Type B pancreatic cell (in vitro differentiated cells): ENCODE data around the gene DNAH8. TPM values are rescaled to one million over a fixed set of nuclear protein-coding genes. Genes with fewer than 3 reads are reported as not detected.

Experiments
- DNase-seq: peaks from one replicate; pipeline ENCODE4 v3.0.0; 2021; ENCODE audit warnings: mixed read lengths; ENCODE audit not compliant: unreplicated experiment; ENCODE audit errors: extremely low spot score
- H3K27ac Mint-ChIP-seq: 2 replicates; pipeline ENCODE4 v1.8.0; 2021; ENCODE audit warnings: mild to moderate bottlenecking, mixed read lengths
- H3K27me3 Mint-ChIP-seq: 2 replicates; pipeline ENCODE4 v1.8.0; 2021; ENCODE audit warnings: mixed read lengths
- H3K36me3 Mint-ChIP-seq: 2 replicates; pipeline ENCODE4 v1.8.0; 2021; ENCODE audit warnings: mixed read lengths
- H3K4me1 Mint-ChIP-seq: one replicate; pipeline ENCODE4 v1.8.0; 2021; ENCODE audit warnings: mixed read lengths; ENCODE audit not compliant: unreplicated experiment
- H3K4me3 Mint-ChIP-seq: 2 replicates; pipeline ENCODE4 v1.8.0; 2021; ENCODE audit warnings: mild to moderate bottlenecking, mixed read lengths
- H3K9me3 Mint-ChIP-seq: 2 replicates; pipeline ENCODE4 v1.8.0; 2021; ENCODE audit warnings: mixed read lengths
- CTCF ChIP-seq: fragments of 200-600 bp; sonication (generic); conservative IDR thresholded peaks from 2 replicates; pipeline ENCODE4 v1.5.0; 2021; ENCODE audit warnings: antibody characterized with exemption, mild to moderate bottlenecking
- total RNA-seq: library from RNA; stranded (reverse); gene quantifications from 2 replicates; pipeline ENCODE4 v1.2.1, GENCODE V29; 2021; ENCODE audit warnings: low replicate concordance

The DNAH8 gene
- total RNA-seq, 1 donor from 2014 or later: 0.05 TPM

DNA sequence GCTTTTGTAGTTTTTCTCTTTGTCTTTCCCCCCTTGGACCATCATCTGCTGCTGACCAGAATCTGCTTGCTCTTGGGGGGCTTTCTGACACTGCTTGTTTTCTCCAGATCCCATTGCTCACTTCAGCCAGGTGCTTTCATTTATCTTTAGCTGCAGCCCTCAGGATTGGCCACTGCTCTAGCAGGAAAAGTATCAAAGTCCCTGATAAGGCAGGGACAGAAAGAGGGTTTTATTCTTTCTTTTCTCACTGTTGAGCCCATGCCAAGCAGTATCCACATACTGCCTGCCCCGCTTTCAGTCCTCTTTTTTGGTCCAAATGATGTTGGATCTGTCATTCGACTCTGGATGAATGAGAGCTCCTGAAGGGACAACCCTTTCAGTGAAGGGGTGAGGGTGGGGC lies 141.4 kb downstream of the DNAH8 start:
- no peak for DNase-seq
- no peak overlapping the region for H3K4me3 Mint-ChIP-seq
- no peak overlapping the region for H3K27ac Mint-ChIP-seq
- no peaks in the 10 kb centered on the region for H3K36me3 Mint-ChIP-seq
- peaks cover 12% of the 10 kb centered on the region for H3K27me3 Mint-ChIP-seq
- no peaks in the 10 kb centered on the region for H3K4me1 Mint-ChIP-seq
- no peak for TF ChIP-seq CTCF
- no peaks in the 10 kb centered on the region for H3K9me3 Mint-ChIP-seq

DNA sequence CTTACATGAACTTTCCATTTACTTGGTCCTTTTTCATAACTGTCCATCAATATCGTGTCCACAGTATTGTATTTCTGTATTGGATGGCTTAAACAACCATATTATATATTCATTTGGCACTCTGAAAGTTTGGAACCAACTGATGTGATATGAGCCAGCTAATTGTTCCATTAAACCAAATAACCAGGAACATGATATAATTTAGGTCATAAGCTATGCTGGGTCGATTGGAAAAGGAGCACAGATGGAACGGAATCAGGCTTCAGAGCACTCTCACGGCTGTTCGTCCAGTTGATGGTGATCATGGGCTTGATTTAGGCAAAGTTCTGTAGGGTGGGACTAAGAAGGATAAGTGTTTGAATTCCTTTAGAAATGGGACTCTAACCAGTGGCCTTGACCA lies 142.7 kb downstream of the DNAH8 start:
- Mint-ChIP-seq H3K4me1 (no peaks in the 10 kb centered on the region), H3K4me3 (no peak overlapping the region), H3K27me3 (peaks cover 12% of the 10 kb centered on the region), H3K27ac (no peak overlapping the region), H3K36me3 (no peaks in the 10 kb centered on the region), H3K9me3 (no peaks in the 10 kb centered on the region)
- DNase-seq: no peak
- TF ChIP-seq CTCF: no peak

GRCh38 chr6:38860041-38860440 lies 144.9 kb downstream of the DNAH8 start:
- H3K27me3 Mint-ChIP-seq: peaks cover 12% of the 10 kb centered on the region
- no peaks in the 10 kb centered on the region for H3K4me1 Mint-ChIP-seq
- no peak overlapping the region for H3K4me3 Mint-ChIP-seq
- TF ChIP-seq CTCF: no peak
- no peaks in the 10 kb centered on the region for H3K36me3 Mint-ChIP-seq
- H3K27ac Mint-ChIP-seq: no peak overlapping the region
- no peak for DNase-seq
- H3K9me3 Mint-ChIP-seq: no peaks in the 10 kb centered on the region

DNA sequence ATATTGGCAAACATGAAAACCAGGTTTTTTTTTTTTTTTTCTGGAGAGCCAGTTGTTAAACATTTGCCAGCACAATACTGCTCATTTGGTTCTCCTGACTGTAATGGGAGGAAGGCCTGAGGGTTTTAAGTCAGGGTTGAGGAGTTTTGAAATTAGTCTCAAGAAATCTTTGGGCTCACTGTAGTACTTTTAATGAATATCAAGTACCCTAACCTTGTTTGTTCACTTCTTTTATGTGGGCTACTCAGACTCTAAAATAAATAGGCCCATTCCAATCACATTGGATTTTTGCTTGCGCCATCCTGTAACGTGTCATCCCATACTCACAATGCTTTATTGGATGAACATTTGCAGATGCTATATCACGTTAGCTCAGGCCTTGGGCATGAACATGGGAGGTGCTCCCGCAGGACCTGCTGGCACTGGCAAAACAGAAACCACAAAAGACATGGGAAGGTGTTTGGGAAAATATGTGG lies 146.9 kb downstream of the DNAH8 start:
- Mint-ChIP-seq H3K4me3 (no peak overlapping the region), H3K4me1 (no peaks in the 10 kb centered on the region), H3K9me3 (no peaks in the 10 kb centered on the region), H3K36me3 (no peaks in the 10 kb centered on the region), H3K27me3 (peaks cover 1% of the 10 kb centered on the region), H3K27ac (no peak overlapping the region)
- no peak for TF ChIP-seq CTCF
- DNase-seq: no peak

- H3K4me1 Mint-ChIP-seq: no peaks in the 10 kb centered on the region
- peaks cover 7% of the 10 kb centered on the region for H3K27me3 Mint-ChIP-seq
These were observed 150.5 kb downstream of the DNAH8 start for GRCh38 chr6:38865521-38866174.

More at GRCh38 chr6:38865521-38866174, 150.5 kb downstream of the DNAH8 start:
- TF ChIP-seq CTCF: no peak
- H3K4me3 Mint-ChIP-seq: no peak overlapping the region
- no peaks in the 10 kb centered on the region for H3K9me3 Mint-ChIP-seq
- H3K36me3 Mint-ChIP-seq: no peaks in the 10 kb centered on the region
- H3K27ac Mint-ChIP-seq: no peak overlapping the region
- DNase-seq: no peak
